LHCN-M2 (cell line): ENCODE measurements around the gene EDN3. TPM values are rescaled to one million over a fixed set of nuclear protein-coding genes. Genes with fewer than 3 reads are reported as not detected.

Experiments used
- DNase-seq: peaks from one replicate; pipeline ENCODE4 v3.0.0-alpha.2; 2012; ENCODE audit warnings: low read depth
- polyA plus RNA-seq: library from polyadenylated mRNA; unstranded; fragments of >200 nt; gene quantifications from one replicate; pipeline ENCODE4 v1.2.1, GENCODE V29; 2012; ENCODE audit warnings: missing spikeins
- total RNA-seq: library from RNA; depleted of rRNA; stranded (reverse); fragments of >200 nt; gene quantifications from 2 replicates; pipeline ENCODE4 v1.2.3, GENCODE V29; 2014; rRNA removed

Gene EDN3, protein sequence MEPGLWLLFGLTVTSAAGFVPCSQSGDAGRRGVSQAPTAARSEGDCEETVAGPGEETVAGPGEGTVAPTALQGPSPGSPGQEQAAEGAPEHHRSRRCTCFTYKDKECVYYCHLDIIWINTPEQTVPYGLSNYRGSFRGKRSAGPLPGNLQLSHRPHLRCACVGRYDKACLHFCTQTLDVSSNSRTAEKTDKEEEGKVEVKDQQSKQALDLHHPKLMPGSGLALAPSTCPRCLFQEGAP
- total RNA-seq = not detected in 2 replicates
- not detected for polyA plus RNA-seq

DNA sequence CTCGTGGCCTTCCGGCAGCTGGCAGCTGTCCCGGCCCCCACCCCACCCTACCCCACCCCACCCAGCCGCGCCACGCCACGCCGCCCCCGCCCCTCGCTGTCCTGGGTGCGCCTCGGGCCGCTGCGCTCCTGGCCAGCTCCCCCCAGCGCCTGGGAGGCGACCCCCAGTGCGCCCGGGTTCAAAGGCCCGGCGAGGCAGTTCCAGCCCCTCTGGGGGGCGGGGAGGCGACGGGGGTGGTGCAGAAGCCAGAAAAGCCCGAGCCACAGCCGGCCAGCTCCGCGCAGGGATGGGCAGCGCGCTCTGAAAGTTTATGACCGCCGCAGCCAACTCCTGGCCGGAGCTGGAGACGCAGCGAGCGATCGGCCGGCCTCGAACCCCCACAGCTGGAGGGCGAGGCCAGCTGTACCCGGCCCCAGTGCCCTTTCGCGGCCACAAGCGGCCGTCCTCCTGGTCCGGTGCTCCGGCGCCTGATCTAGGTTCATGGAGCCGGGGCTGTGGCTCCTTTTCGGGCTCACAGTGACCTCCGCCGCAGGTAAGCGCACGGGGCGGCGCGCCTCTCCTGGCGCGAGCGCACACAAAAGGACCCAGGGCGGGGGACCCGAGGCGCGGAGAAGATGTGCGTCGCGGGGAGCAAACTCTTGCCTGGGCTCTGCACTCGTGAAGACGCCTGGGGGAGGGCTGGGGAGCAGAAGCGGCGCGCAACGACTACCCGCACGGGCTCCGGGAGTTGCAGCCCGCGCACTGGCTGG lies at the start of gene EDN3:
Gene EDN3 (plus strand): TSS at position 279 of the 749 bp plus-strand sequence. CDS start 202 bp downstream, at position 481.
- DNase-seq = no peak

DNA sequence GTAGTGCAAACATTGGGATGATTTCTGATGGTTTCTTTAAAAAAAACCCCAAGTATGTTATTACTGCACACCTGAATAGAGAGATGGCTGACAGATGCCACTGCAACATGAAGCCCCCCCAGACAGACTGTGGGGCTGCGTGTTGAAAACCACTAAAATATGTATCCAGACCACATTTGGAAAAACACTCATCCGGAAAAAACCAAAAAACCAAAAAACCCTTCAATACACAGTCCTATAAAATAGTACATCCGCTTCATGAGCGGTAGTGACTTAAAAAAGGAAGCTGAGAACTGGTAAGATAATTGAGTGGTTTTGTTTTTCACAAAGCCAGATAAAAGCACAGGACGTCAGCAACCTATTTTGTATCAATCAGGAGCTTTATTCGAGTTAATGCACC lies 47.1 kb upstream of the EDN3 start:
- DNase-seq = no peak

DNA sequence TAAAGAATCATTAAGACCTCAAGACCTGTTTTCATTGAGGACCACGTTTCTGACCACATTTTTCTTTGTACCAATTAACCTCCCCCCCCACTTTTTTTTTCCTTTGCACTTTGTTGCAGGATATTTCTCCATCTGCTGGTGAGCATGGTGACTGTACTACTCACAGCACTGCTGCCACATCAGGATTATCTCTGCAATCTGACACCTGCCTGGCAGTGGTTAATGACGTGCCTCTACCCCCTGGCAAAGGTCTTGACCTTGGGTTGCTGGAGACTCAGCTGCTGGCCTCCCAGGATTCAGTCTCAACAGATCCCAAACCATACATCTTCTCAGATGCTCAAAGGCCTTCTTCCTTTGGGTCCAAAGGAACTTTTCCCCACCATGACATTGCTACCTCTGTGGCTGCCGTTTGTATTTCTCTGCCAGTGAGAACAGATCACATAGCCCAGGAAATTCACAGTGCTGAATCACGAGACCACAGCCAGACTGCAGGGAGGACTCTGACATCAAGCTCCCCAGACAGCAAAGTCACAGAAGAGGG lies 46.6 kb upstream of the EDN3 start:
- DNase-seq = no peak

DNA sequence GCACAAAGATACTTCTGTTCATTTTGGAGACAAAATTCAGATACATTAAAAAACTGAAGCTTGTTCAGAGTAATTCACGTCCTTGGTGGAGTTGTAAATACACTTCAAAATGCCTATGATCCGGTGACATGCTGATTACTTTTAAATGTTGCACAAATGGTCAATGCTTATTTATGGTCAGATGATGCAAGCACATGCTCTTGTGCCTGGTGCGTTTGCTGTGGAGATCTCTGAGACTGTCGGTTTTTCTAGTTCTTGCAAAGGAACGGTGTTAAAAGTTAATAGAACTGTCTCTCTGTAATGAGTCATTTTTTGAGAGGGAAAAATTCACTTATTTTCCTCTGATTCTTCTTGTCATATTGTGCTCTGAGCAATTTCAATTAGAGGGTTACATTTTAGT lies 45.2 kb upstream of the EDN3 start:
- no peak for DNase-seq

DNA sequence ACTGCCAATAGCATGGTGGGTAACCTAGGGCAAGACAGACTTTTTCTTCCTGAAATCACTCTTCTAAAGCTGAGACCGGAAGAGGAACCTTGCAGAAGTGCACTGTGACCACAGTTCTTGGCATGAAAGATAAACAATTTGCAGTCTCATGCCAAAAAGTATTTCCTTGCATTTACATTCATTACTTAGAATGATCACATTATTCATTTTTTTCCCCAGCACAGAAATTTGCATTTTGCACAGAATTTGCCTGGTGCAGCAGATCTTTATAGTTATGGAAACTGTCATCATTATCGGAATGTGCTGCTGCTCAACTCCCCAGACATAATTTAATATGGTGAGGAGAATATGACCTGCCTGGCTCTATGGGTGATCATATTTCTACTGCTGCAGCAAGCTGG lies 42.2 kb upstream of the EDN3 start:
- no peak for DNase-seq

DNA sequence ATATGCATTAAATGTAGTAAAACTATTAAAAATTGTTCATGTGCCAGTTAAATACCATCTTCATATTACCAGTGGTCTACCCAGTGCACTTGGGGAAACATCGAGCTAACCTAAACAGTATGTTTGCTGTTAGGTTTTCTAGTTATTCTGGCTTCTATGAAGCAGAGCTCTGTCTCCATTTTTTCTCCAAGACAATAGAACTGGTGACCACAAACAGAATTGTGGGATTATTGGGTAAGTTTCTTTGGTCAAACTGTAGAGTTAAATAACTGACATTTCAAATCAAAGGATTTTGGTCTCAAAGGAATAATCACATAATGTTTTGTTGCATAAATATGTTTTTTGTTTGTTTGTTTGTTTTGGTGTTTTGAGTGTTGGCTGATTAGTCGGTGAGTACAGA lies 40.5 kb upstream of the EDN3 start:
- no peak for DNase-seq

DNA sequence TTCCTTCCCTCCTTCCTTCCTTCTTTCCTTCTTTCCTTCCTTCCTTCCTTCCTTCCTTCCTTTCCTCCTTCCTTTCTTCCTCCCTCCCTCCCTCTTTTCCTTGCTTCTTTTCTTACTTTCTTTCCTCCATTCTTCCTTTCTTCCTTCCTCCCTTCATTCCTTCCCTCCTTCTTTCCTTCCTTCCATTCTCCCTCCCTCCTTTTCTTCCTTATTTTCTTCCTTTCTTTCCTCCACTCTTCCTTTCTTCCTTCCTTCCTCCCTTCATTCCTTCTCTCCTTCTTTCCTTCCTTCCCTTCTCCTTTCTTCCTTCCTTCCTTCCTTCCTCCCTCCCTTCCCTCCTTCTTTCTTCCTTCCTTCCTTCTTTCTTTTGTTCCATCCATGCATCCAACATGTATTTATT lies 35.1 kb upstream of the EDN3 start:
- no peak for DNase-seq

DNA sequence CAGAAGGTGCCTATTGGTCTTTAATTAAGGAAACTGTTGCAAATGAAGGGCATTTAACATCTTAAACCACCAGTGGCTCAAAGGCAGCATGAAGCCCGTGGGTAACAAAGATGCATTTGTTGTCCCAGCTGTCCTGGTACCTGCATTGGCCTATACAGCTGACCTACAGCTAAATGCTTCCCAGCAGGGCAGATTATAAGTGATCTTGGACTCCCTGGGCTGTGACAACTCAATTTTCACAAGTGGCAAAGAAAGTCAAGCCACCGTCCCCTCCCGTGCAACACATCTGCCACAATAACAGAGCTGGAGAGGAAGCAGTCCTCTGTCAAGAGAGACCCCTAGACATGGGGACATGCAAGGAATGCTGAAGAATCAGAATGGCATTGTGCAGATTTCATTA lies 31.5 kb upstream of the EDN3 start:
- no peak for DNase-seq

DNA sequence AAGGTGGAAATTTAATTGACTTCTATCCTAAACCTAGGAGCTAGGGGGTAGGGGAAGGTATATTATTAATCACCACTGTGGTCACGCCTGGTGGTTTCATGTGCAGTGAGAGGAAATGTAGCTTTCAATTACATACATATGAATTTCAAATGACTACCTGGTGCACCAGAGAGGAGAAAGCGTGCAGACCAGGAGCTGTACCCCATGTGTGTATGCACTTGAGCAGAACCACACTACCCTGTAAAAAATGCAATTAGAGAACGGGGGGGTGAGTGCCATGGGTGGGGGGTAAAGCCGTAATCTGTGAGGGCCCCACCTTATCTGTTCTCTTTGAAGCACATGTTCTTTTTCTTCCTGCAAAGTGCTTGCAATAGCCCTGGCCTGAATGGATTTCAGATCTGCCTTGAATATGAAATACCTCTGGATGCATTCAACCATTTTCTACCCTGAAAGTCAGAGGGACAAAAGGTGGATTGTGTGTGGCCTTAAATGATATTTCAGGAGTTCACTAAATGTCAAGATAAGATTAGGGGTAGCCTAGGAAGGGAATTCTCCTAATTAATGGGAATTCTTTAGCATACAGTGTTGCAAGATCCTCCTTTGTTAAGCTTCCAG lies 30.9 kb upstream of the EDN3 start:
- DNase-seq = no peak

DNA sequence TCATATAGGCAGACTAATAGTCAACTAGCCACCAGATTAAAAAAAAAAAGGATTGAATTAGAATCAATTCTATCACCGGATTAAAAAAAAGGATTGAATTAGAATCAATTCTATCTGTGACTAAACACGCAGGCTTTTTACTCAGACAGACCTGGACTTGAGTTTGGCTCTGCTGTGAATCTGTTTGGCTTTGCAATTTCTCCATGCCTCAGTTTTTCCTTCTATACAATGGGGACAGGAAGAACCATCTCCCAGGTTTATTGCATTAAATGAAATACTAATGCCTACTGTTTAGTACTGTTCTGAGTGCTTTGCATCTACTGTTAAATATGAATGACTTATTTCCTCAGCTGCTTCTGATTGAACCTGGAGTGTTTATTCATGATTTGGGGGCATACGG lies 30.0 kb upstream of the EDN3 start:
- no peak for DNase-seq

DNA sequence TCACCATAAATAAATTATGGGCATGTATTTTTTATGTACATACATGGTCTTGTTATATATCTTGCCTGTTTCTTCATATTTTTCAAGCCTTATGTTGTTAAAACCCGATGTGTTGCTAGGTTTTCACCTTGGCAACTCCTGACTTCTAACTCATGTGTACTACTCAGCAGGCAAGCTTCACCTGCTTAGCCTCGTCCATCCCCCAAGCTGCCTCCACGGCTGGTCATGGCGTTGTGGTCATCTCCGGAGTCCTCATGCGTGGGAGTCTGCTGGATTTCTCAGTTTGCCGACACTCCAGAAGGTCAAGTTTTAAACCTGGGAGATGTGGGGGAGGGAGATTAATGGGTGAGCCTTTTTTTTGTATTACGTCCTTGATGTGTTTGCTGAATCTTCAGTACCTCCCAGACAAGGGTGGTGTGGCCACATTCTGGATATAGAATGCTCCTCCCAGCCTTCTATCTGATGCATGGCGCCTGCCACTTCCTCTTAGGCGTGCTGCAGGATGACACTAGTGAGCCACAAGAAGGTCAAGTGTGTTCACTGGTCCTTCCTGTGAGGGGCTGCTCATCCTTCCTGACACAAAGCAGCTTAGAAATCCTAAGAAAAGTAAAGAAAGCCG lies 26.6 kb upstream of the EDN3 start:
- DNase-seq = no peak

DNA sequence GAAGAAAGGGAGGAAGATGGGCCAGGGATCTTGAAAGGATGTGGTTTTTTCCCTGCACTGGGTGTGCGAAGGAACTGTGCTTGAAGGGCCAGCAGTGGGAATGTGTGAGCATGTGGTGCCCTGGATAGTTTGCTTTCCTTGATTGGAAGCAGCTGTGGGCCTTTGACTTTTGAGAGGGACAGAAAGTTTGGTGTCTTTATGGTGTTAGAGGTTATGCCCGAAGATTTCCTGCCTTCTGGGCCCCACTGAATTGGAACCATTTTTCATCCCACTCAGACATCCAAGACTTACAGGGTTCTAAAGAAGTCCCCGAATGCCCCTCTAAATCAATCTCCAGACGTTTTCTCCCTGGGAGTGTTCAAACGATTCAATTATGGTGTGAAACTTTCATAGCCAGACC lies 23.5 kb upstream of the EDN3 start:
- DNase-seq = no peak

DNA sequence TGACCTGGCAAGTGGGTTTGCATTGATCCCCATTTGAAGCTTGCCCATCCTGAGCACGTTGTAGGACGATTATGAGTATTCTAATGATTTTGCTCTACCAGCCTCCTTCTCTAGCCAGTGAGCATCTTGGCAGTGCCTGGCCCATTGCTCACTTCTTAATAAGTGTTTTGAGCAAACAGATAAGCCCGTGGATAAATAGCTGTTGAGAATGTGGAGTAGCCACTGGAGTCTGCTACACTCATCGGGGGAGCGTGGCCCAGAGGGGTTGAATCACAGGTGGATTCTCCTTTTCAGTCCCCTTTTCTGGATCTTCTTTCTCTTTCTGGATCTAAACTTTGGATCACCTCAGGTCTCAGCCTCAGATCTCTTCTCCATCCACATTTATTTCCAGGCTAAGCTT lies 15.9 kb upstream of the EDN3 start:
- DNase-seq = no peak

DNA sequence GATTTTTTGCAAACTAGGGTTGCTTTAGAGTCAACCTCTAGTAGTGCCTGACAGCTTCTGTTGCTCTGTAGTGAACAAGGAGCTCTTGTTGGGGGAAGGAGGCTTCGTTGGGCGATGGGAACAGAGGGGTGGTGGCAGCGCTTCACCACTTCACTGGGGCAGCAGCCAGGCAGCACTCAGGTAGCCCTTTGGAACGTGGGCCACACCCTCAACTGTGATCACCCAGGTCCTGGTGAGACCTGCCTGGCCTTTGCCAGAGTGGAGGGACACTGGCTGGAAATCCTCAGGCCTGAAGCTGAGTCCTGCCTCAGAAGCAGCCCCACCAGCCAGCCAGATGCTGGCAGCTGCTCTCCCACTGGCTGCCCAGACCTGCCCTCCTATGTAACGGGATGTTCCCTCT lies 10.4 kb upstream of the EDN3 start:
- DNase-seq = no peak

DNA sequence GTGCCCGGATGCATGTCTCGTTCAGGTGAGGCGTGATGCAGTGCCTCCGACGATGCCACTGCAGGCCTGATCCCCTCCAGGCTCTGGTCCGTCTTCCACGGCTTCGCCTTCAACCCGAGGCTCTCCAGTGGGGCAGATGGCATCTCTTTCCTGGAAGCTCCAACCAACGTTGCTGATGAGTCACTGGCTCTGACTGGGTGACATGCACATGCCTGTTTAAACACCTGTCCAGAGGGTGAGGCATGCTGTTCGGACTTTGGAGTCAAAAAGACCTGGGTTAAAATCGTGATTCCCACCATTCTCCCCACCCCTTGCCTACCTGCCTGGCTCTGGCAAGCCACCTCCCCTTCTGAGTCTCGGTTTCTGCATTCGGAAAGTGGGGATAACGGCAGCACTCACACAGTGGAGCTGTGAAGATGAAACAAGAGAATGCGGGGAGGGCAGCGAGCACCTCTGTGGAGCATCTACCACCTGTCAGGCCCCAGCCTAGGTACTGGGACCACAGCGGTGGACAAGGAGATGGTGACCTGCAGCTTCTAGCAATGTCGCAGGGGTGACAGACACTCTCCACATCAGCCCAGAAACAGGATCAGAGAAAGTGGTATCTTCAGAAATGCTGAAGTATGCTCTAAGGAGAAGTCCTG lies 8.5 kb upstream of the EDN3 start:
- no peak for DNase-seq

DNA sequence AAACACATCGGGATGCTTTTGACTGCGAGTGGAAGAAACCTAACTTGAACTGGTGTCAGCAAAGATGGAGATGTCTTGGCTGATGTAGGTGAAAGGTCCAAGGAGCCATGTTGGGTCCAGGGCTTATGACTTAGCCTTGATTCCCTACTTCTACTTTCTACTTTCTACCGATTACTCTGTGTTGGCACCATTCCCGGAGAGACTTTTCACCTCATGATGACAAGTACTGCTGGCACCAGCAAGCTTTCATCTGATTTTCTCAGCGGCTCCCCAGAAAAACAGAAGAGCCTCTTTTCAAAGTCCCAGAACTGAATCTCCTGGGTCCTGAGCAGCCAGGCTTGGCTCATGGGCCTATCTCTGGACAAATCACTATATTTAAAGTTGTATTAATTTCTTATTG lies 4.9 kb upstream of the EDN3 start:
- no peak for DNase-seq

DNA sequence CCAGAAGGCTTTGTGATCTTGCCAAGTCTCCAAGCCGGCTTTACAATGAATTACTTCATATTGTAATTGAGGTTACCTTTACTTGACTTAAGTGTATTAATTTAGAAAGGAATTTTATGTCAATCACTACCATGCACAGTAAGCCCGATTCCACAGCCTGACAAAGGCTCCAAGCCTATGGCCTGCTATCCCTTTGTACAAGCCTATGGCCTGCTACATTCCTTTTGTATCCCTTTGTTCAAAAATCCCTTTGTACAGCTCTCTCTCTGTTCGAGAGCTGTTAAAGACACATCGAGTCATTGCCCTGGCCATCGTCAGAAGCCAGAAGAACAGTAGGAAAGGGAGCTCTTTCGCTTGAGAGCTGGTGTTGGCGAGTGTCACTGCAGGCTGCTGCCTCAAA lies 2.7 kb upstream of the EDN3 start:
- DNase-seq = no peak

DNA sequence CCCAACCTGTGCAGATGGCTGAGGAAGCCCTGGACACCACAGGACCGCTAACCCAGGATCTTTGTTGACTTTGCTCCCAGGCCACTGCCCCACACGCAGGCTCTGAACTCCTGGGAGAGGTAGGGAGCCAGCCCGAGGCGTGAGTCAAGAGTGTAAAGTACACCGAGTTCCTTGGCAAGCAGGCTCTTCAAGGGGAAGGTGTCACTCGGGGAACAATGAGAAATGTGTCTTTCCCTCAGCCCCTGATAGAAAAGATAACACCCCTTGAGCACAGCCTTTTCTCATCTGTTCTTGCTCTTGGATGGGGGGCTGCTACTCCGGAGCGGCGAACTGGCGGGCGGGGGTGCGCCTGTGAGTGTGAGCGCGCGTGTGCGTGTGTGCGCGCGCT lies 472 bp upstream of the EDN3 start:
- DNase-seq = no peak

DNA sequence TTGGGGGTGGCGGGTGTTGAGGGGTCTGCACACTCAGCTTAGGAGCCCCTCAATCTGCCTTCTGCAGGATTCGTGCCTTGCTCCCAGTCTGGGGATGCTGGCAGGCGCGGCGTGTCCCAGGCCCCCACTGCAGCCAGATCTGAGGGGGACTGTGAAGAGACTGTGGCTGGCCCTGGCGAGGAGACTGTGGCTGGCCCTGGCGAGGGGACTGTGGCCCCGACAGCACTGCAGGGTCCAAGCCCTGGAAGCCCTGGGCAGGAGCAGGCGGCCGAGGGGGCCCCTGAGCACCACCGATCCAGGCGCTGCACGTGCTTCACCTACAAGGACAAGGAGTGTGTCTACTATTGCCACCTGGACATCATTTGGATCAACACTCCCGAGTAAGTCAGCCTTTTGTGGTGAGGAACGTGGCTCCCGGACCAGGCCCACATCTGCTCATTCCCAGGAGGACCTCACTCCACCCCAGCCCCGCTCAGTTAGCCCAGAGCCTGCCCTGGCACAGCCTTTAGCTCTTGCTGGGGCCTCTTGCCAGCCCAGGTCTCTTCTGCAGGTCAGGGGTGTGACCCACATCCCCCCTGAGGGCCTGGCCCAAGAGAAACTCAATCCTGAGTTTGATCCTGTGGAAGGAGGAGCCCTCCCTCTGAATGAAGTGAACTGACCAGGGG lies 1.1 kb downstream of the EDN3 start:
- no peak for DNase-seq

DNA sequence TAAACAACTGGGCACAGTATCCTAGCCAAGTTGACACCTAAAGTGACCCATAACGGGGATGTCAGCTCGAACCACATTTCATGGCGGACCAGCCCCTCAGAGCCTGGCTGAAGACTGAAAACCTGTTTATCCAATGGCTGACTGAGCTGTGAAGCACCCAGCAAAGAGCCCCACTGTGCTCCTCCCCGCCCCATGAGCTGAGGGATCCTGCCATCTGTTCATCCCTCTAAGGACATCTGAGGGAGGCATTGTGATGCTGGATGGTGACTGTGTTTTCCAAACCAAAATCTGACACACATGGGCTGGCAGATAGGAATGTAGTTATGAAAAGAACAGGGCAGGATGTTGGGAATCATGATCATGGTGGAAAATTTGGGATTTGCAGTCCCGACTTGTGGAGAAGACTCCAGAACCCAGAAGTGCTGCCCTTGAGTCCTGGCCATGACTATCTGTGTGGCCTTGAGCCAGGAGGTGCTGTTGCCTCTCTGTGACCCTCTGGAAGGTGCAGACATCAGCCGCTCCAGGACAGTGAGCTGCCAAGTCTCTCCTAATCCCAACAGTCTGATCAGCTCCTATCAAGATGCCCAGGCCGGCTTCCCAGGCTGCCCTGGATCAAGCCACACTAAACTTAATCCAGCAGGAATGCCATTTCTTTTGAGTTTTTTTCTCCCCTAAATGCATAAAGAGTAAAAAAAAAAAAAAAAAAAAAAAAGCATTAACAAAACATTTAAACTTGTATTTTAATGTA lies 5.7 kb downstream of the EDN3 start:
- no peak for DNase-seq

DNA sequence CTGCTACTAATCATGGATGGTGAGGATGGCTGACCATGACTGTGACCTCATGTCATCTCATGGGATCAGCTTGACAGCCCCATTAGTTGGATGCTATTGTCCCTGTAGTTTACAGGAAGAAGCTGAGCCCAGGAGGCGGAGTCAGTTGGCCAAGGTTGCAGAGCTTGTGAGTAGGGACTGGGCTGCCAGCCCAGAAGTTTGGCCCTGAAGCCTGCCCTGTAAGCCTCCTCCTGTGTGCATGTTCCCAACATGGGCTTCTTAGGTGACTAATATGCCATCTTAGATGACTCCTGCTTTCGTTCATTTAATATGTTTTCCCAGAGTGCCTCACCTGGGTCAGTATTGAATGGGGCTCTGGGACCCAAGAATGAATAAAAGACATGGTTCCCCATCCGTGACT lies 6.9 kb downstream of the EDN3 start:
- DNase-seq = no peak
